K562 (cell line): Measurements from ENCODE around the gene NEURL1. TPM values are rescaled to one million over a fixed set of nuclear protein-coding genes. Genes with fewer than 3 reads are reported as not detected.

Experiments used
- ATAC-seq: fragments of 200-7000 bp; cut with Tn5 transposase; 3 replicates; pipeline ENCODE4 v1.9.1; 2020; ENCODE audit warnings: moderate library complexity
- BruUV-seq: library from RNA; stranded (reverse); fragments of 400-500 nt; replicated peaks from 2 replicates; lab custom pipeline; 2021; lab: Mats Ljungman, UMichigan
- CTCF ChIA-PET: fragments of 300-600 bp; formaldehyde crosslinking; extraction: SDS; loops from one replicate; lab custom pipeline; 2021; ENCODE audit warnings: low intra/inter-chr PET ratio; lab: Yijun Ruan, JAX
- POLR2A ChIA-PET: fragments of 300-600, 350-650 bp; sonication (Branson Sonifier 250); formaldehyde crosslinking; extraction: SDS; loops from one replicate; lab custom pipeline; 2021; ENCODE audit warnings: antibody characterized with exemption, inconsistent platforms; lab: Yijun Ruan, JAX
- DNase-seq, 4 experiments: peaks; one replicate each; pipeline versions ENCODE4 v3.0.0 to v3.0.0-alpha.2; 2011 to 2018; ENCODE audit warnings: low spot score in 3 of 4, mixed read lengths in 3 of 4; ENCODE audit errors: extremely low read depth in 1 of 4
- FAIRE-seq: peaks from 2 replicates; lab custom pipeline; 2011; peaks lifted over from hg19 to GRCh38; lab: Jason Lieb, UNC
- H2AFZ ChIP-seq: 2 replicates; pipeline ENCODE4 v1.6.0; 2011; ENCODE audit warnings: low read depth, low read length, control low read depth, inconsistent platforms
- H3K27ac ChIP-seq: fragments of 200-600 bp; 3 replicates; pipeline ENCODE4 v1.8.0; 2011; ENCODE audit warnings: low read depth, mild to moderate bottlenecking, control low read depth, inconsistent platforms, low read length, moderate library complexity, mixed read lengths; ENCODE audit errors: extremely low read depth
- H3K27me3 ChIP-seq, 2 experiments: fragments of 300-600 bp in 1 of 2; 2 replicates in 1 of 2; 3 replicates in 1 of 2; pipeline versions ENCODE4 v1.6.0 to v1.8.0; 2011; ENCODE audit warnings: inconsistent platforms in 2 of 2, low read length in 2 of 2, mild to moderate bottlenecking in 1 of 2, mixed read lengths in 1 of 2, moderate library complexity in 1 of 2; ENCODE audit not compliant: control insufficient read depth in 2 of 2, insufficient read depth in 2 of 2
- H3K36me3 ChIP-seq: fragments of 300-600 bp; 3 replicates; pipeline ENCODE4 v1.8.0; 2011; ENCODE audit warnings: mild to moderate bottlenecking, low read length, inconsistent platforms; ENCODE audit not compliant: control insufficient read depth, insufficient read depth
- H3K4me1 ChIP-seq, 2 experiments: fragments of 200-600 bp in 1 of 2; replicated peaks in 1 of 2; 2 replicates in 1 of 2; 3 replicates in 1 of 2; pipeline versions ENCODE4 v1.5.1 to v1.8.0; 2011; ENCODE audit warnings: inconsistent platforms in 2 of 2, low read length in 2 of 2, mild to moderate bottlenecking in 1 of 2, mixed read lengths in 1 of 2, moderate library complexity in 1 of 2; ENCODE audit not compliant: control insufficient read depth in 2 of 2, insufficient read depth in 2 of 2
- H3K4me2 ChIP-seq: 2 replicates; pipeline ENCODE4 v1.6.1; 2011; ENCODE audit warnings: low read length, control low read depth, inconsistent platforms, mixed read lengths; ENCODE audit not compliant: insufficient read depth
- H3K4me3 ChIP-seq: fragments of 200-600 bp; sonication (generic), shearing (Covaris generic); 2 replicates; pipeline ENCODE4 v1.5.1; 2016; ENCODE audit warnings: control low read depth, inconsistent platforms
- H3K79me2 ChIP-seq: fragments of 200-600 bp; 3 replicates; pipeline ENCODE4 v1.8.0; 2011; ENCODE audit warnings: low read length, inconsistent platforms; ENCODE audit not compliant: control insufficient read depth, insufficient read depth
- H3K9ac ChIP-seq, 2 experiments: 2 replicates each; pipeline versions ENCODE4 v1.6.0 to v1.6.1; 2011; ENCODE audit warnings: low read depth in 2 of 2, low read length in 2 of 2, control low read depth in 1 of 2, inconsistent platforms in 1 of 2, mild to moderate bottlenecking in 1 of 2, mixed read lengths in 1 of 2; ENCODE audit not compliant: insufficient read depth in 1 of 2
- H3K9me1 ChIP-seq: one replicate; pipeline ENCODE4 v1.6.0; 2011; ENCODE audit warnings: inconsistent platforms, mild to moderate bottlenecking, low read length, moderate library complexity; ENCODE audit not compliant: control insufficient read depth, insufficient read depth
- H3K9me3 ChIP-seq: replicated peaks from 2 replicates; pipeline ENCODE4 v1.5.1; 2011; ENCODE audit warnings: low read depth, low read length, inconsistent platforms; ENCODE audit not compliant: control insufficient read depth, insufficient read depth
- H4K20me1 ChIP-seq: replicated peaks from 2 replicates; pipeline ENCODE4 v1.6.1; 2011; ENCODE audit warnings: low read length, inconsistent platforms, mixed read lengths; ENCODE audit not compliant: control insufficient read depth, insufficient read depth
- ARID2 ChIP-seq: fragments of 450-650 bp; IDR thresholded peaks from 2 replicates; pipeline ENCODE4 v1.6.1; 2017; ENCODE audit warnings: antibody characterized with exemption, mild to moderate bottlenecking
- CREB3 ChIP-seq: fragments of 450-650 bp; conservative IDR thresholded peaks from 2 replicates; pipeline ENCODE4 v1.6.1; 2016; ENCODE audit warnings: missing genetic modification characterization, low read depth, mild to moderate bottlenecking, missing compliant biosample characterization, moderate library complexity
- EP300 ChIP-seq: IDR thresholded peaks from 2 replicates; pipeline ENCODE4 v1.6.1; 2012; ENCODE audit warnings: low read length, improper control_type of control experiment
- ESRRA ChIP-seq: fragments of 450-650 bp; IDR thresholded peaks from 2 replicates; pipeline ENCODE4 v1.6.1; 2014; ENCODE audit warnings: low read depth, mild to moderate bottlenecking, moderate library complexity, borderline replicate concordance
- MAFG ChIP-seq: fragments of 450-650 bp; conservative IDR thresholded peaks from 2 replicates; pipeline ENCODE4 v1.6.1; 2016; ENCODE audit warnings: missing genetic modification characterization, missing compliant biosample characterization
- NFRKB ChIP-seq: fragments of 450-650 bp; IDR thresholded peaks from 2 replicates; pipeline ENCODE4 v1.6.1; 2016; ENCODE audit warnings: low read depth
- POLR3G ChIP-seq: IDR thresholded peaks from 2 replicates; pipeline ENCODE4 v1.6.1; 2011; ENCODE audit not compliant: insufficient read length, insufficient replicate concordance; ENCODE audit errors: extremely low read depth
- REST ChIP-seq, 2 experiments: fragments of 450-650 bp; formaldehyde crosslinking in 1 of 2; IDR thresholded peaks; 2 replicates each; pipeline versions ENCODE4 v1.4.0 to v1.6.1; 2014 to 2020; ENCODE audit warnings: mild to moderate bottlenecking in 2 of 2, borderline replicate concordance in 1 of 2, low read depth in 1 of 2
- SPI1 ChIP-seq: IDR thresholded peaks from 2 replicates; pipeline ENCODE4 v1.6.1; 2011; ENCODE audit warnings: low read depth, low read length, control low read depth, borderline replicate concordance
- ZBTB5 ChIP-seq: fragments of 450-650 bp; IDR thresholded peaks from 2 replicates; pipeline ENCODE4 v1.6.1; 2017; ENCODE audit warnings: antibody characterized with exemption
- WGBS: fragments of 100-300 bp; shearing (Covaris generic); methylation state at CpG from one replicate; pipeline ENCODE4 v1.1.6; 2016; ENCODE audit warnings: low coverage, mixed read lengths; ENCODE audit not compliant: insufficient coverage; ENCODE audit errors: missing lambda C conversion rate; 5-methylcytosine and 5-hydroxymethylcytosine counted together
- in situ Hi-C: fragments of 300-500 bp; cut with MboI; formaldehyde crosslinking; loops from 4 replicates; pipeline ENCODE4 v1.15.0; 2018; ENCODE audit warnings: inconsistent platforms, mixed read lengths
- intact Hi-C: fragments of 100-400 bp; cut with micrococcal nuclease; formaldehyde crosslinking; loops from 2 replicates; pipeline ENCODE4 v1.14.2; 2022
- polyA plus RNA-seq, 8 experiments: library from polyadenylated mRNA; depleted of rRNA in 4 of 8; stranded (reverse) in 5 of 8; unstranded in 3 of 8; fragments of >200 nt; fragmentation: Nextera tagmentation in 2 of 8; fragmentation: Illumina TruSeq in 1 of 8; extraction: Ambion mirVana in 2 of 8; extraction: Trizol in 1 of 8; gene quantifications; 2 replicates each; pipeline versions ENCODE4 v1.2.1 to v1.2.3, GENCODE V29; 2011 to 2014; ENCODE audit warnings: inconsistent platforms in 1 of 8, missing spikeins in 1 of 8
- total RNA-seq, 7 experiments: library from RNA; depleted of rRNA in 6 of 7; stranded (reverse); fragments of >200 nt in 6 of 7; fragmentation: Illumina TruSeq in 2 of 7; extraction: Trizol in 2 of 7; gene quantifications; 2 replicates each; pipeline versions ENCODE4 v1.2.1 to v1.2.3, GENCODE V29; 2011 to 2021; ENCODE audit warnings: low replicate concordance in 1 of 7

NEURL1 gene
- total and polyA plus RNA-seq, 9 of the 15 experiments (the other 6 are each of a cell fraction or from before 2014, with no cell fraction given): 0.01 to 0.45 (median 0.16) TPM; not detected in 5

GRCh38 chr10:103517234-103518085 lies 24.0 kb downstream of the NEURL1 start:
- BruUV-seq: no TSS peak
- Histone ChIP-seq H3K9ac (no peak overlapping the region), H3K4me3 (no peak overlapping the region), H3K4me2 (no peak overlapping the region), H3K79me2 (no peaks in the 10 kb centered on the region), H3K9me3 (no peaks in the 10 kb centered on the region), H3K27ac (no peak overlapping the region), H3K27me3 (peaks cover 0 to 14% of the 10 kb centered on the region in 2 experiments; a peak in 2 of 5 replicates), H2AFZ (no peak overlapping the region), H3K36me3 (no peaks in the 10 kb centered on the region), H4K20me1 (no peaks in the 10 kb centered on the region), H3K4me1 (peaks cover 0 to 3% of the 10 kb centered on the region in 2 experiments; a peak in 2 of 5 replicates), H3K9me1 (no peaks in the 10 kb centered on the region)
- ATAC-seq (no peak), DNase-seq (no peak), FAIRE-seq (no peak)
- in situ Hi-C loops: no loop called here
- CTCF ChIA-PET: no interaction called here
- intact Hi-C loops: no loop called here
- POLR2A ChIA-PET: no interaction called here
- 6% methylated on average over 5 of the region's 5 CpGs for WGBS
- TF ChIP-seq POLR3G: no peak
- no peak for TF ChIP-seq MAFG (tag)
- TF ChIP-seq NFRKB: no peak
- TF ChIP-seq EP300: no peak
- no peak for TF ChIP-seq ESRRA
- TF ChIP-seq ARID2: no peak
- TF ChIP-seq ZBTB5: no peak
- TF ChIP-seq REST (IDR thresholded peaks at IDR 0.05; ENCODE audit: borderline replicate concordance): no peak
- TF ChIP-seq REST (CRISPR knock-in tag; IDR thresholded peaks at IDR 0.05; ENCODE audit: low read depth): no peak
- no peak for TF ChIP-seq SPI1
- TF ChIP-seq CREB3: no peak
